Adrenal gland (tissue), 12 donors: ENCODE measurements around the gene CD200R1. TPM values are rescaled to one million over a fixed set of nuclear protein-coding genes. Genes with fewer than 3 reads are reported as not detected.
"Not testable (repeated sequence)": the region's sequence is repeated elsewhere in the genome, so short reads cannot be mapped to it uniquely, and the experiment has no call there.

Experiments used
- DNase-seq, 7 donors: peaks; one replicate each; pipeline ENCODE4 v3.0.0-alpha.2; 2019 to 2020
- H3K27ac ChIP-seq, 5 donors: fragments of 200-600 bp; sonication (generic) in 4 of 5; 1 replicate in 3 of 5; 2 replicates in 2 of 5; pipeline versions ENCODE4 v1.5.1 to v1.8.0; 2016 to 2020; ENCODE audit warnings: mild to moderate bottlenecking in 1 of 5
- H3K27me3 ChIP-seq: fragments of 200-600 bp; 2 replicates; pipeline ENCODE4 v1.8.0; 2021
- H3K36me3 ChIP-seq, 2 donors: fragments of 200-600 bp; replicated peaks in 1 of 2; 1 replicate in 1 of 2; 2 replicates in 1 of 2; pipeline versions ENCODE4 v1.5.1 to v1.8.0; 2018 to 2022
- H3K4me1 ChIP-seq, 2 donors: fragments of 200-600 bp; replicated peaks in 1 of 2; 1 replicate in 1 of 2; 2 replicates in 1 of 2; pipeline versions ENCODE4 v1.5.1 to v1.8.0; 2018 to 2021
- H3K4me3 ChIP-seq, 4 donors: fragments of 200-600 bp; sonication (generic) in 3 of 4; one replicate each; pipeline ENCODE4 v1.5.1; 2016 to 2018
- H3K9me3 ChIP-seq, 3 donors: fragments of 200-600 bp; sonication (generic) in 1 of 3; replicated peaks in 1 of 3; 1 replicate in 2 of 3; 2 replicates in 1 of 3; pipeline versions ENCODE4 v1.5.1 to v1.8.0; 2016 to 2021
- POLR2A ChIP-seq, 2 donors: fragments of 450-650 bp; IDR thresholded peaks; one replicate each; pipeline ENCODE4 v1.6.1; 2017; ENCODE audit warnings: antibody characterized with exemption in 2 of 2, mild to moderate bottlenecking in 2 of 2, moderate library complexity in 1 of 2
- WGBS, 4 donors: extraction: QIAGEN DNeasy Blood & Tissue Kit in 2 of 4; methylation state at CpG; one replicate each; pipeline versions ENCODE4 v1.1.5 to v1.1.7; 2013 to 2017; 5-methylcytosine and 5-hydroxymethylcytosine counted together
- intact Hi-C, 2 donors: fragments of 100-400 bp; cut with DNase I; formaldehyde crosslinking; loops; one replicate each; pipeline versions ENCODE4 v1.14.1 to v1.15.0; 2022 to 2023
- polyA plus RNA-seq, 3 donors: library from polyadenylated mRNA; stranded (reverse); fragments of 200-250 nt in 2 of 3; fragments of 350-450 nt in 1 of 3; fragmentation: Illumina TruSeq in 1 of 3; extraction: RNeasy Lipid Tissue Mini Kit (QIAGEN cat#74804) in 1 of 3; gene quantifications; one replicate each; pipeline ENCODE4 v1.2.3, GENCODE V29; 2013 to 2014
- total RNA-seq, 9 donors: library from RNA; depleted of rRNA in 4 of 9; stranded (reverse); fragments of >200 nt in 4 of 9; fragments of 120-200 nt in 1 of 9; fragmentation: NEBNext Ultra II Directional in 1 of 9; extraction: Animal tissue kit (Norgen Biotek cat#: 25700) in 1 of 9; gene quantifications; one replicate each; pipeline versions ENCODE4 v1.1.0 to v1.2.4, GENCODE V29; 2013 to 2023
- TF ChIP-seq, protein P1 (sequence below), 6 experiments: fragments of 450-650 bp in 4 of 6; fragments of 200-600 bp in 2 of 6; sonication (generic) in 1 of 6; IDR thresholded peaks; 1 replicate in 5 of 6; 2 replicates in 1 of 6; pipeline versions ENCODE4 v1.5.1 to v1.8.0; 2016 to 2021; ENCODE audit warnings: antibody characterized with exemption in 6 of 6, mild to moderate bottlenecking in 2 of 6, moderate library complexity in 1 of 6
- donor health status: healthy with polysubstance abuse.
- donor health status: Bipolar disorder and iron deficiency.
- donor health status: DM: yes; HTN: yes; CAD: no.
- donor health status: DM: no; HTN: no; CAD: no.
- donor health status: DM: no; HTN: no; CAD: no.
- donor health status: DM: yes; HTN: yes; CAD: no.

The CD200R1 gene
- total and polyA plus RNA-seq, 12 donors = 0.24 to 11.0 (median 1.4) TPM

- DNase-seq = peak in 2 of 7 donors; percentile 11 to 17
- WGBS, 4 donors = 36 to 74% (median 62%) methylated on average over 1 to 3 of the region's 3 CpGs
- TF ChIP-seq POLR2A (IDR thresholded peaks at IDR 0.05) = no peak
- TF ChIP-seq, protein P1, sequence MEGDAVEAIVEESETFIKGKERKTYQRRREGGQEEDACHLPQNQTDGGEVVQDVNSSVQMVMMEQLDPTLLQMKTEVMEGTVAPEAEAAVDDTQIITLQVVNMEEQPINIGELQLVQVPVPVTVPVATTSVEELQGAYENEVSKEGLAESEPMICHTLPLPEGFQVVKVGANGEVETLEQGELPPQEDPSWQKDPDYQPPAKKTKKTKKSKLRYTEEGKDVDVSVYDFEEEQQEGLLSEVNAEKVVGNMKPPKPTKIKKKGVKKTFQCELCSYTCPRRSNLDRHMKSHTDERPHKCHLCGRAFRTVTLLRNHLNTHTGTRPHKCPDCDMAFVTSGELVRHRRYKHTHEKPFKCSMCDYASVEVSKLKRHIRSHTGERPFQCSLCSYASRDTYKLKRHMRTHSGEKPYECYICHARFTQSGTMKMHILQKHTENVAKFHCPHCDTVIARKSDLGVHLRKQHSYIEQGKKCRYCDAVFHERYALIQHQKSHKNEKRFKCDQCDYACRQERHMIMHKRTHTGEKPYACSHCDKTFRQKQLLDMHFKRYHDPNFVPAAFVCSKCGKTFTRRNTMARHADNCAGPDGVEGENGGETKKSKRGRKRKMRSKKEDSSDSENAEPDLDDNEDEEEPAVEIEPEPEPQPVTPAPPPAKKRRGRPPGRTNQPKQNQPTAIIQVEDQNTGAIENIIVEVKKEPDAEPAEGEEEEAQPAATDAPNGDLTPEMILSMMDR (IDR thresholded peaks at IDR 0.05) = no peak
- Histone ChIP-seq H3K4me3 (no peak overlapping the region), H3K4me1 (no peaks in the 10 kb centered on the region), H3K27me3 (no peaks in the 10 kb centered on the region), H3K9me3 (no peaks in the 10 kb centered on the region), H3K27ac (no peak overlapping the region), H3K36me3 (no peaks in the 10 kb centered on the region)
- intact Hi-C loops = no loop called here
These were observed 43.0 kb downstream of the CD200R1 start for GRCh38 chr3:112931736-112932521.

- no peak for DNase-seq
- Histone ChIP-seq H3K27me3 (no peaks in the 10 kb centered on the region), H3K9me3 (no peaks in the 10 kb centered on the region), H3K4me3 (no peak overlapping the region), H3K4me1 (no peaks in the 10 kb centered on the region), H3K27ac (no peak overlapping the region), H3K36me3 (no peaks in the 10 kb centered on the region)
- WGBS, 4 donors = 84 to 95% (median 92%) methylated on average over 3 of the region's 3 CpGs
- TF ChIP-seq, protein P1 (IDR thresholded peaks at IDR 0.05) = no peak
- TF ChIP-seq POLR2A (IDR thresholded peaks at IDR 0.05) = no peak
- intact Hi-C loops = no loop called here
These were observed 44.1 kb downstream of the CD200R1 start for GRCh38 chr3:112930771-112931170.

DNA sequence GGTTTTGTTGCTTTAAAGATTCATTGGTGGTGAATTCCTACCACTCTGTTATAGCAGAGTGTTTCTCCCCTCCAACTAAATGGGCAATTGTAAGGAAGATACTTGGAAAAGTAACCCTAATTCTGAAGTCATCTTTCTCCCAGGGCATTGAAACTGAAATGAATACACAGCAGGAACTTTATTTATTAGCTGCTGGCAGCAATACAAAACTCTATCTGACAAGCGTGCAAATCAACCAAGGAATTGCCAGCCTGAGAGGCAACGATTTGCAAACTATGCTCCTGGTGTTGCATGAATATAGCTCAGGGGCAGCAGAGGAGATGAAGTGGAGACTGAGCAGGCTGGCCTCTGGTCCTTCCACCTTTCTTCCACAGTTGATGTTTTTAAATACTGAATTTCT is 48.9 kb downstream of the CD200R1 start:
- 22 to 34% (median 26%) methylated on average over 2 of the region's 2 CpGs for WGBS, 4 donors
- TF ChIP-seq, protein P1 (IDR thresholded peaks at IDR 0.05) = no peak
- TF ChIP-seq POLR2A (IDR thresholded peaks at IDR 0.05) = no peak

GRCh38 chr3:112925560-112925959 is 49.3 kb downstream of the CD200R1 start:
- no peaks in the 10 kb centered on the region for H3K27me3 ChIP-seq
- TF ChIP-seq POLR2A (IDR thresholded peaks at IDR 0.05) = no peak
- no peak overlapping the region for H3K27ac ChIP-seq
- no peak for DNase-seq
- no peaks in the 10 kb centered on the region for H3K4me1 ChIP-seq
- H3K9me3 ChIP-seq = no peaks in the 10 kb centered on the region
- WGBS, 4 donors = 88 to 96% (median 92%) methylated on average over 2 of the region's 2 CpGs
- no peaks in the 10 kb centered on the region for H3K36me3 ChIP-seq
- intact Hi-C loops = no loop called here
- H3K4me3 ChIP-seq = no peak overlapping the region

More for the DNA sequence above, 48.9 kb downstream of the CD200R1 start:
- DNase-seq = no peak
- Histone ChIP-seq H3K36me3 (no peaks in the 10 kb centered on the region), H3K4me1 (no peaks in the 10 kb centered on the region), H3K27me3 (no peaks in the 10 kb centered on the region), H3K4me3 (no peak overlapping the region), H3K9me3 (no peaks in the 10 kb centered on the region), H3K27ac (no peak overlapping the region)
- intact Hi-C loops = no loop called here

GRCh38 chr3:112919541-112919940 is 55.4 kb downstream of the CD200R1 start:
- H3K27ac ChIP-seq, DNase-seq, H3K4me3 ChIP-seq, H3K4me1 ChIP-seq, H3K36me3 ChIP-seq, intact Hi-C loops, H3K27me3 ChIP-seq, H3K9me3 ChIP-seq: not testable (repeated sequence)
- 84 to 88% (median 86%) methylated on average over 5 of the region's 5 CpGs for WGBS, 4 donors
